IPS DF 4.7 (cell line): ENCODE data around the gene PRKCA.

Experiments used
- DNase-seq: peaks from one replicate; pipeline ENCODE4 v3.0.0-alpha.2; 2013; ENCODE audit warnings: low spot score; ENCODE audit errors: extremely low read depth

PRKCA gene

GRCh38 chr17:66649818-66650543 is 347.6 kb downstream of the PRKCA start:
- no peak for DNase-seq

DNA sequence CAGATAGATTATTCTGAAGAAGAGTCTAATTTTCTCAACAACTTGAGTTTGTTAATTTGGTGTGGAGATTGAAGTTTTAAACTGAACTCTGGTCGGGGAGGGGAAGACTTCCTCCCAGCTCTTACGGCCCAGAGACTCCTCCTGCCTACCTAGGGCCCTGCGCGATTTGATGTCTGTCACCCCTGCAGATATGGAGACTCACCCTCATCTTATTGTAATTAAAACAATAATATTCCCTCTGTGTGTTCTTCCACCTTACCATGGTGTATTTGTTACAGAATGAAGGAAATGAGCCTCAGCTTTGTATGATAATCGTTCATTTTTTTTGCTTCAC is 348.1 kb downstream of the PRKCA start:
- no peak for DNase-seq

- no peak for DNase-seq
Observed at GRCh38 chr17:66652840-66653507, 350.6 kb downstream of the PRKCA start.

GRCh38 chr17:66654106-66654740 is 351.8 kb downstream of the PRKCA start:
- no peak for DNase-seq

GRCh38 chr17:66654764-66655163 is 352.4 kb downstream of the PRKCA start:
- no peak for DNase-seq

GRCh38 chr17:66655461-66655860 is 353.0 kb downstream of the PRKCA start:
- DNase-seq, result no peak

DNA sequence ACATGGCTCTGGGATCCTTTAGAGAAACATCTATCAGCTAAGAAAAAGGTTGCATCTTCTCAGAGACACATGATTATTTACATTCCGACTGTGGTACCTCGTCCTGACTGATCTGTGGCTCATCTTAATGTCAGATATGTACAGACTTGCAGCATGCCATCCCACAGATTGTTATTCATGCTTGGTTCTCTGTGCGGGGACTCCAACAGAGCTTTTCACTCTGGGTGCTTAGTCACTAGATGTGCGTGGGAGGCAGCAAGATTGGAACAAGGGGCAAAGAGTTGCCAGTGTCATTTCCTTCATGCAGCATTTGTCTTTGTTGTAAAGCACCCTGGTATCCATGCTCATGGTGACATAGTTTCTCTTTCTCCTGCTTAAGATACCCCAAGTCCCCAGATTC is 353.4 kb downstream of the PRKCA start:
- DNase-seq, result no peak

GRCh38 chr17:66661411-66662256 is 359.2 kb downstream of the PRKCA start:
- DNase-seq, result no peak

DNA sequence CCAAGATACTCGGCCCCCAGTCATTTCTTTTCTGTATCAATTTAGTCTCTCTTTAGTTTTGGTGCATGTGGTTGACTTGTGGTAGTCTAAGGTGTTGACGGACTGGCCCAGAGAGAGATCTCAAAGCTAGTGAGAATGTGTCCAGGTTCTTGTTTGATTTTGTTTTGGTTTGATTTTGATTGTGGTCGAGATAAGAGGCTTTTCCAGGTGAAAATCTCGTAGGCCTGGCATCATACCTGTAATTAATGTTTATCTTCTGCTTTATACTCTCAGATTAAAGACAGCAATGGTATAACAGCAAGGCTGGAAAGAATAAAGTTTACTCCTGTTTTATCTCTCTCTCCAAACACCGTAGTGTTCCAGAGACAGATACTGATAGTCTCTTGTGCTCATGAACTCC is 360.1 kb downstream of the PRKCA start:
- DNase-seq, result no peak

GRCh38 chr17:66663041-66663606 is 360.7 kb downstream of the PRKCA start:
- DNase-seq, result no peak

DNA sequence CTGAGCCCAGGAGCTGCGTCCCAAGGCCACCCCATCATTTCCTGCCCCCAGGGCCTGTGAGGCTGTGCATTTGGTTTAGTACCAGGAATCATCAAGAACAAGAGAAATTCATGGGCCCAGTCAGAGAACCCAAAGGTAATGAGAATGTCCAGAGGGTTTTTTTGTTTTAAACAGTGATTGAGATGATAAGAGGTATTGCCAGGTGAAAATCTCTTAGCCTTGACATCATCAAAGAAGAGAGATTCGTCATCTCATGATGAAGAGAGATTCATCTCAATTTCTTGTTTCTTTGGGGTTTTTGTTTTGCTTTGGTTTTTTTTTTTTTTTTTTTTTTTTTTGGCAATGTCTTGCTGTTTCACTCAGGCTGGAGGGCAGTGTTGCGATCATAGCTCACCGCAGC is 361.9 kb downstream of the PRKCA start:
- no peak for DNase-seq

GRCh38 chr17:66665194-66665593 is 362.8 kb downstream of the PRKCA start:
- no peak for DNase-seq

GRCh38 chr17:66667090-66667489 is 364.7 kb downstream of the PRKCA start:
- no peak for DNase-seq

DNA sequence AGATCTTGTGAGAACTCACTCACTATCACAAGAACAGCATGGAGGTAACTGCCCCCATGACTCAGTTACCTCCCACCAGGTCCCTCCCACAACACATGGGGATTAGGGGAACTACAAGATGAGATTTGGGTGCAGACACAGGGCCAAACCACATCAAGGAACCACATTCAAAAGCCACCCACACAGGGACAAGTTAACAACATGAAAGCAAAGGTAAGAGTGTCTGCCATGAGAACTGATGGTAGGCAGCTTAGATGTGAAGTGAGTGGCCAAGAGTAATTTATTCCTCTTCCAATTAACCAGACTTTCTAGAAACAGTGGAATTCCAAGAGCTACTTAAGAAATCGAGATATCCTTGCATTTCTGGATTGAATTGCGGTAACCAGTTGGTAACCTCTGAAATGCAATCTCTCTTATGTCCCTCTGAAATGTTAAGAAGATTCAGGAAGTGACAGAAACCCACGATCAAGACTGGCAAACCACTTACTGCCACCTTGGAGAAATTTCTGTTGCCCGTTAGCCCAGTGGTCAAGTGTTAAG is 365.1 kb downstream of the PRKCA start:
- no peak for DNase-seq

DNA sequence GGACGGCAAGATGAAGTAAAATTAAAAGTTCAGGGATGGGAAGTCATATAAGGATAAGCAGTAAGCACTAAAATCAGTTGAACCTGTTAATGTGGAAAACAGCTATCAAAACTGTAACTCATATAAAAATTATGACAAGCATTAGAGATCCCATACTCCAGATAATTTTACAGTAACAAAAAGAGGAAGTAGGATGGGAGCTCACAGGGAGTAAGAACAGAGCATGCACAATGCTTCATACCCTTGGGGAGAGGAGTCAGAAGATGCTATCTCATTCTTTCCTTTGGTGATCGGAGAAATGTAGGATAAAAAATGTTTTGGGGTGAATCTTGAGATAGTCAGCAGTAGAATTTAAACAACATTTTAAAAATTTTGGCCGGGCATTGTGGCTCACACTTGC is 367.8 kb downstream of the PRKCA start:
- no peak for DNase-seq

DNA sequence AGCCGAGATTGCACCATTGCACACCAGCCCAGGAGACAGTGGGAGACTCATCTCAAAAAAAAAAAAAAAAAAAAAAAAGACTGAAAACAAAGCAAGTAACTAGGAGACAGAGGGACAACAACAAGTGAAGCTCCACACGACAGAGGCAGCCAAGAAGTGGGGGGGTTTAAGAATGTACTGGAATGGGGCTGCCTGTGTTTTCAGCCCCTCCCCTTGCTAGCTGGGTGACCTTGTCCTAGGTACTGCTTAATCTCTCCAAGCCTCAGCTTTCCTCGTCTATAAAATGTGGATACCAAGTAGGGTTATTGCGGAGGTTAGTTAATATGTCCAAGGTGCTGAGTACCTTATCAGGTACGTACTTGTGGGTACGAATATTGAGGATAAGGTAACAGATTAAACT is 368.7 kb downstream of the PRKCA start:
- DNase-seq, result no peak

DNA sequence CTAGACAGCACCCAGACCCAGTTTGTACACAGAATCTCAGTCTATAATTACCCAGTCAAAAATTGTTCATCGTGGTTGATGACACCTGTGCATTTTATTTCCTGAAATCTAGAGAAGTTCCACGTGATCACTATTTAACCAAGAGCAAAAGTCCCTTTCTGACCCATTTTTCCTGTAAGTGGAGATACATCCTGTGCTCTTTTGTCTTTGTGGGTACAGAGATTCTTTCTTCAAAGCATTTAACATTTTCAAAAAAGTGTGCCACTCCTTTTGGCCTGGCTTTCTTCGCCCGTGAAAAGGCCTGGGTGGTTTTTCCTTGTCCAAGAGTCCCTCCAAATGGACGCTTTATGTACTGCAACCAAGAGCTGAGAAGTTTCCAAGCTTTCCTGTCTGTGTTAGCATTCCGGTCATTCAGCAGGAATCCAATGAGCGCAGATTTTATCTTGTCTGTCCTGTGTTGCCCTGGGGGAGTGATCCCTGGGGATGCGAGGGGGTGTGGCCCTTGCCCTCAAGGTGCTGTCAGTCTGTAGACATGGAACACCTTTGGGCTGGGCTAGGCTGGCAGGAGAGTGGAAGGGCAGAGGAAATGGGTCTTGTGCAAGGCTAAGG is 371.4 kb downstream of the PRKCA start:
- DNase-seq, result peak; percentile 56

DNA sequence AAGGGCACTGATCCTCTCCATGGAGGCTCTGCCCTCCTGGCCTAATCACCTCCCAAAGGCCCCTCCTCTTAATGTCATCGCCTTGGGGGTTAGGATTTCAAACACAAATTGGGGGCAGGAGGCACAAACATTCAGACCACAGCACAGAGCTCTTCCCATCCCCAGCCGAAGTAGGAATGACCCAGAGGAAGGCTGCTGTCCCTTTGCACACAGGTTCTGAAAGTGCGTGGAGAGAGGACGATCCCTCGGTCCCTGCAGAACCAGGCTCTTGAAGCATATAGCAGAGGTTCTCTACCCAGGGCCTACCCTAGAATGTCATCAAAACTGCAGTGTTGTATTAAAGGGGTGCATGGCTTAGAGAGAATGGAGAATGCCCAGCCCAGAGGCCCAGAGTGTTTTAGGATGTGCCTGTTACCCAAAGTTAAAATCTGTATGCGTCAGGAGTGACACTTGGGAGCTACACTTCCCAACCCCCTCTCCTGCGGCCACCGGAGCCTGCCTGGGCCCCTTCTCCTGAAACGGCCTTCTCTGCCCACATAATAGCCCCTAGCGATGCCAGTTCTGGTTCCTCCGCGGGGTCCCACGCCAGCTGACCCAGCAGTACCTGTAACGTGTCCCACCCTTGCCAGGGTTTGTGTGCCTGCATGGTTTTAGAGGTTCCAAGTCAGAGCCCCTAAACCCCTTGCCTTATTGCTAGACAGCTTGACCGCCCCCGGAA is 373.0 kb downstream of the PRKCA start:
- no peak for DNase-seq

GRCh38 chr17:66675991-66676371 is 373.6 kb downstream of the PRKCA start:
- DNase-seq, result no peak

GRCh38 chr17:66676421-66676820 is 374.0 kb downstream of the PRKCA start:
- DNase-seq, result no peak
